GM20000 (cell line): ENCODE measurements around the gene IL15RA.

Experiments used
- DNase-seq: peaks from one replicate; pipeline ENCODE4 v3.0.0; 2012; ENCODE audit warnings: low spot score
- CTCF ChIP-seq: IDR thresholded peaks from 2 replicates; pipeline ENCODE4 v1.5.1; 2012; ENCODE audit warnings: mild to moderate bottlenecking, control low read depth; ENCODE audit errors: extremely low read depth, missing control alignments

The IL15RA gene

DNA sequence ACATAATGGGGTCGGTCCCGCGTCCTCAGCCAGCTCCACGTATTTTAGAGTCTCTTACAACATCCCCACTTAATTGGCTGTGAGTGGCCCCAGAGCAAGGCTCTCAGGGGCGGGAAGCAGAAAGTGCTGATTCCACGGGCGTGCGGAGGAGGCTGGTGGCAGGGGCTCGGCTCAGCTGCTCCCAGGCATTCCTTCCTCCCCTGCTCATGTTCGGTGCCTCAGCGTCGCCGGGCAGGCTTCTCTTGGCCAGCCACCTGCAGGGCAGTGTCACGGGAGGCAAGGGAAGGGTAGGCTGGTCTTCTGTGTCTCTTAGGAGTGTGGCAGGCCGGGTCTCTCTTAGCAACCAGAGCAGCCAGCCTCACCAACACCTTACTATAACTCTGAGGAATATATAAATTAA lies 33.8 kb downstream of the IL15RA start:
- no peak for TF ChIP-seq CTCF
- DNase-seq: no peak

- TF ChIP-seq CTCF: no peak
- DNase-seq: no peak
Measured at GRCh38 chr10:5942474-5942873, 34.9 kb downstream of the IL15RA start.

GRCh38 chr10:5942001-5942400 lies 35.3 kb downstream of the IL15RA start:
- no peak for DNase-seq
- TF ChIP-seq CTCF: no peak

GRCh38 chr10:5941579-5941978 lies 35.8 kb downstream of the IL15RA start:
- no peak for DNase-seq
- no peak for TF ChIP-seq CTCF

GRCh38 chr10:5940807-5941218 lies 36.5 kb downstream of the IL15RA start:
- DNase-seq: no peak
- TF ChIP-seq CTCF: no peak

DNA sequence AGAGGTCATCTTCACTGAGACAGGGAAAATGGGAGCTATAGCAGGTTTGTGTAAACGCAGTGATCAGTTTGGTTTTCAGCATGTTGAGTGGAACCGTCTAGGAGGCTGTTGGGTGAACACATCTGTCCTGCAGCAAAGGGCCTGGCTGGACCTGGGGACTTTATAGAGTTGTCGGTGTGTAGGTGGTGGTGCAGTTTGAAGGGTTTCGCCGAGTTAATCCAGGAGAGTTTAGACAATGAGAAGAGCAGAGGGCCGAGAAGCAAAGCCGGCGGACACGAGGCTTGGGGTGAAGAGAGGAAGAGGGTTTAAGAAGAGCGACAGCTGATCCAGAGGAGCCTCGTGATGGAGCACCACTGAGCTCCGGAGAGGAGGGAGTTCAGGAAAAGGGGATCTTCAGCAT lies 39.1 kb downstream of the IL15RA start:
- no peak for TF ChIP-seq CTCF
- DNase-seq: no peak

DNA sequence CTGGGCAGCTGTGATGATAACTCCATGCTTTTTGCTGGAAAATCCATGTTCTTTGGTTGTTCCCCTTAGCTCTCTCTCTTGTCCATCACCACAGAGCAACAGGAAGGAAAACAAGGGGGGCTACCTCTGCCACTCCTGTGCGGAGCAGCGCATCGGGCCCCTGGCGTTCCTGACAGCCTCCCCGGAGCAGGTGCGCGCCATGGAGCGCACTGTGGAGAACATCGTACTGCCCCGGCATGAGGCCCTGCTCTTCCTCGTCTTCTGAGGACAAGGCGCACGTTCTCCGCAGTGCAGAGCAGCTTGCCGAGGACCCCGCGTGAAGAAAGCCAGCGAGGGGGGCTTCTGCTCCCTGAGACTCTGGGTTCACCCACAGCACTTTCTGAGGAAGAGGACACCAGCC lies 40.3 kb downstream of the IL15RA start:
- no peak for TF ChIP-seq CTCF
- DNase-seq: no peak
